K562 (cell line): ENCODE data around the gene CRKL. TPM values are rescaled to one million over a fixed set of nuclear protein-coding genes. Genes with fewer than 3 reads are reported as not detected.
A peak's percentile ranks its signal among the peaks of the same experiment; 100 is the strongest.

ENCODE experiments used
- ATAC-seq: fragments of 200-7000 bp; cut with Tn5 transposase; 3 replicates; pipeline ENCODE4 v1.9.1; 2020; ENCODE audit warnings: moderate library complexity
- BruUV-seq: library from RNA; stranded (reverse); fragments of 400-500 nt; replicated peaks from 2 replicates; lab custom pipeline; 2021; lab: Mats Ljungman, UMichigan
- CTCF ChIA-PET: fragments of 300-600 bp; formaldehyde crosslinking; extraction: SDS; loops from one replicate; lab custom pipeline; 2021; ENCODE audit warnings: low intra/inter-chr PET ratio; lab: Yijun Ruan, JAX
- POLR2A ChIA-PET: fragments of 300-600, 350-650 bp; sonication (Branson Sonifier 250); formaldehyde crosslinking; extraction: SDS; loops from one replicate; lab custom pipeline; 2021; ENCODE audit warnings: antibody characterized with exemption, inconsistent platforms; lab: Yijun Ruan, JAX
- DNase-seq, 4 experiments: peaks; one replicate each; pipeline versions ENCODE4 v3.0.0 to v3.0.0-alpha.2; 2011 to 2018; ENCODE audit warnings: low spot score in 3 of 4, mixed read lengths in 3 of 4; ENCODE audit errors: extremely low read depth in 1 of 4
- FAIRE-seq: peaks from 2 replicates; lab custom pipeline; 2011; peaks lifted over from hg19 to GRCh38; lab: Jason Lieb, UNC
- H2AFZ ChIP-seq: 2 replicates; pipeline ENCODE4 v1.6.0; 2011; ENCODE audit warnings: low read depth, low read length, control low read depth, inconsistent platforms
- H3K27ac ChIP-seq: fragments of 200-600 bp; 3 replicates; pipeline ENCODE4 v1.8.0; 2011; ENCODE audit warnings: low read depth, mild to moderate bottlenecking, control low read depth, inconsistent platforms, low read length, moderate library complexity, mixed read lengths; ENCODE audit errors: extremely low read depth
- H3K27me3 ChIP-seq, 2 experiments: fragments of 300-600 bp in 1 of 2; 2 replicates in 1 of 2; 3 replicates in 1 of 2; pipeline versions ENCODE4 v1.6.0 to v1.8.0; 2011; ENCODE audit warnings: inconsistent platforms in 2 of 2, low read length in 2 of 2, mild to moderate bottlenecking in 1 of 2, mixed read lengths in 1 of 2, moderate library complexity in 1 of 2; ENCODE audit not compliant: control insufficient read depth in 2 of 2, insufficient read depth in 2 of 2
- H3K36me3 ChIP-seq: fragments of 300-600 bp; 3 replicates; pipeline ENCODE4 v1.8.0; 2011; ENCODE audit warnings: mild to moderate bottlenecking, low read length, inconsistent platforms; ENCODE audit not compliant: control insufficient read depth, insufficient read depth
- H3K4me1 ChIP-seq, 2 experiments: fragments of 200-600 bp in 1 of 2; replicated peaks in 1 of 2; 2 replicates in 1 of 2; 3 replicates in 1 of 2; pipeline versions ENCODE4 v1.5.1 to v1.8.0; 2011; ENCODE audit warnings: inconsistent platforms in 2 of 2, low read length in 2 of 2, mild to moderate bottlenecking in 1 of 2, mixed read lengths in 1 of 2, moderate library complexity in 1 of 2; ENCODE audit not compliant: control insufficient read depth in 2 of 2, insufficient read depth in 2 of 2
- H3K4me2 ChIP-seq: 2 replicates; pipeline ENCODE4 v1.6.1; 2011; ENCODE audit warnings: low read length, control low read depth, inconsistent platforms, mixed read lengths; ENCODE audit not compliant: insufficient read depth
- H3K4me3 ChIP-seq: fragments of 200-600 bp; sonication (generic), shearing (Covaris generic); 2 replicates; pipeline ENCODE4 v1.5.1; 2016; ENCODE audit warnings: control low read depth, inconsistent platforms
- H3K79me2 ChIP-seq: fragments of 200-600 bp; 3 replicates; pipeline ENCODE4 v1.8.0; 2011; ENCODE audit warnings: low read length, inconsistent platforms; ENCODE audit not compliant: control insufficient read depth, insufficient read depth
- H3K9ac ChIP-seq, 2 experiments: 2 replicates each; pipeline versions ENCODE4 v1.6.0 to v1.6.1; 2011; ENCODE audit warnings: low read depth in 2 of 2, low read length in 2 of 2, control low read depth in 1 of 2, inconsistent platforms in 1 of 2, mild to moderate bottlenecking in 1 of 2, mixed read lengths in 1 of 2; ENCODE audit not compliant: insufficient read depth in 1 of 2
- H3K9me1 ChIP-seq: one replicate; pipeline ENCODE4 v1.6.0; 2011; ENCODE audit warnings: inconsistent platforms, mild to moderate bottlenecking, low read length, moderate library complexity; ENCODE audit not compliant: control insufficient read depth, insufficient read depth
- H3K9me3 ChIP-seq: replicated peaks from 2 replicates; pipeline ENCODE4 v1.5.1; 2011; ENCODE audit warnings: low read depth, low read length, inconsistent platforms; ENCODE audit not compliant: control insufficient read depth, insufficient read depth
- H4K20me1 ChIP-seq: replicated peaks from 2 replicates; pipeline ENCODE4 v1.6.1; 2011; ENCODE audit warnings: low read length, inconsistent platforms, mixed read lengths; ENCODE audit not compliant: control insufficient read depth, insufficient read depth
- ATF1 ChIP-seq, 2 experiments: fragments of 450-650 bp in 1 of 2; IDR thresholded peaks; 2 replicates each; pipeline ENCODE4 v1.6.1; 2016; ENCODE audit warnings: missing compliant biosample characterization in 1 of 2, missing genetic modification characterization in 1 of 2
- BHLHE40 ChIP-seq: IDR thresholded peaks from 2 replicates; pipeline ENCODE4 v1.6.1; 2011; ENCODE audit warnings: low read length, improper control_type of control experiment
- CXXC5 ChIP-seq: fragments of 250-450 bp; sonication (Bioruptor Pico); IDR thresholded peaks from 2 replicates; pipeline ENCODE4 v1.8.0; 2022; ENCODE audit warnings: inconsistent platforms, mild to moderate bottlenecking, moderate library complexity
- E2F6 ChIP-seq, 2 experiments: IDR thresholded peaks; 2 replicates each; pipeline ENCODE4 v1.6.1; 2011; ENCODE audit warnings: borderline replicate concordance in 1 of 2, control low read depth in 1 of 2, low read depth in 1 of 2, low read length in 1 of 2, mild to moderate bottlenecking in 1 of 2, mixed read lengths in 1 of 2, moderate library complexity in 1 of 2; ENCODE audit not compliant: insufficient read depth in 1 of 2, insufficient read length in 1 of 2, poor library complexity in 1 of 2, severe bottlenecking in 1 of 2; ENCODE audit errors: extremely low read depth in 1 of 2
- HMGXB4 ChIP-seq: sonication (generic); formaldehyde crosslinking; IDR thresholded peaks from 2 replicates; pipeline ENCODE4 v1.8.1; 2023; ENCODE audit warnings: mild to moderate bottlenecking, missing genetic modification reagents
- JUNB ChIP-seq: fragments of 450-650 bp; formaldehyde crosslinking; conservative IDR thresholded peaks from 2 replicates; pipeline ENCODE4 v1.4.0; 2020; ENCODE audit warnings: mild to moderate bottlenecking
- JUND ChIP-seq, 2 experiments: IDR thresholded peaks; 2 replicates in 1 of 2; 3 replicates in 1 of 2; pipeline ENCODE4 v1.6.1; 2011; ENCODE audit warnings: borderline replicate concordance in 2 of 2, low read depth in 2 of 2, low read length in 2 of 2, improper control_type of control experiment in 1 of 2, missing biosample characterization in 1 of 2, missing genetic modification characterization in 1 of 2, missing genetic modification reagents in 1 of 2
- SP2 ChIP-seq: IDR thresholded peaks from 2 replicates; pipeline ENCODE4 v1.6.1; 2011; ENCODE audit warnings: mild to moderate bottlenecking, low read depth, low read length, moderate library complexity; ENCODE audit not compliant: poor library complexity, severe bottlenecking; ENCODE audit errors: extremely low read depth
- SREBF1 ChIP-seq: fragments of 150-350 bp; IDR thresholded peaks from 2 replicates; pipeline ENCODE4 v1.6.1; 2014; ENCODE audit warnings: antibody characterized with exemption, low read depth, low read length, borderline replicate concordance
- YY1 ChIP-seq, 3 experiments: IDR thresholded peaks; 2 replicates each; pipeline ENCODE4 v1.6.1; 2011; ENCODE audit warnings: low read length in 2 of 3, mild to moderate bottlenecking in 2 of 3, moderate library complexity in 2 of 3, borderline replicate concordance in 1 of 3, control low read depth in 1 of 3, low read depth in 1 of 3; ENCODE audit not compliant: insufficient read depth in 3 of 3, insufficient replicate concordance in 2 of 3, control insufficient read depth in 1 of 3, insufficient read length in 1 of 3; ENCODE audit errors: extremely low read depth in 1 of 3
- ZBTB12 ChIP-seq: fragments of 250-450 bp; sonication (Bioruptor Pico); IDR thresholded peaks from 2 replicates; pipeline ENCODE4 v1.4.0; 2020
- ZNF583 ChIP-seq: fragments of 250-450 bp; sonication (Bioruptor Pico); IDR thresholded peaks from 2 replicates; pipeline ENCODE4 v1.4.0; 2020
- WGBS: fragments of 100-300 bp; shearing (Covaris generic); methylation state at CpG from one replicate; pipeline ENCODE4 v1.1.6; 2016; ENCODE audit warnings: low coverage, mixed read lengths; ENCODE audit not compliant: insufficient coverage; ENCODE audit errors: missing lambda C conversion rate; 5-methylcytosine and 5-hydroxymethylcytosine counted together
- in situ Hi-C: fragments of 300-500 bp; cut with MboI; formaldehyde crosslinking; loops from 4 replicates; pipeline ENCODE4 v1.15.0; 2018; ENCODE audit warnings: inconsistent platforms, mixed read lengths
- intact Hi-C: fragments of 100-400 bp; cut with micrococcal nuclease; formaldehyde crosslinking; loops from 2 replicates; pipeline ENCODE4 v1.14.2; 2022
- polyA plus RNA-seq, 8 experiments: library from polyadenylated mRNA; depleted of rRNA in 4 of 8; stranded (reverse) in 5 of 8; unstranded in 3 of 8; fragments of >200 nt; fragmentation: Nextera tagmentation in 2 of 8; fragmentation: Illumina TruSeq in 1 of 8; extraction: Ambion mirVana in 2 of 8; extraction: Trizol in 1 of 8; gene quantifications; 2 replicates each; pipeline versions ENCODE4 v1.2.1 to v1.2.3, GENCODE V29; 2011 to 2014; ENCODE audit warnings: inconsistent platforms in 1 of 8, missing spikeins in 1 of 8
- total RNA-seq, 7 experiments: library from RNA; depleted of rRNA in 6 of 7; stranded (reverse); fragments of >200 nt in 6 of 7; fragmentation: Illumina TruSeq in 2 of 7; extraction: Trizol in 2 of 7; gene quantifications; 2 replicates each; pipeline versions ENCODE4 v1.2.1 to v1.2.3, GENCODE V29; 2011 to 2021; ENCODE audit warnings: low replicate concordance in 1 of 7

The CRKL gene
- total and polyA plus RNA-seq, 9 of the 15 experiments (the other 6 are each of a cell fraction or from before 2014, with no cell fraction given) = 100 to 263 (median 124) TPM

GRCh38 chr22:20979243-20979809 lies 62.1 kb downstream of the CRKL start:
- ChIA-PET CTCF (no interaction called here), POLR2A (interaction anchor here (0.6 to 64.4 kb wide), 6 partner anchors 9 to 223 kb away, joined by 3 to 1556 read pairs (median 48); partner anchors contain the start of genes AIFM3, CRKL and THAP7)
- Histone ChIP-seq H3K36me3 (peaks cover 15% of the 10 kb centered on the region), H3K4me1 (peaks cover 19 to 62% of the 10 kb centered on the region in 2 experiments), H3K27me3 (peaks cover 21 to 36% of the 10 kb centered on the region in 2 experiments; a peak in 4 of 5 replicates), H3K9ac (peak overlapping the region in 1 of 2 experiments; percentile 97; a peak in 1 of 4 replicates), H3K79me2 (peaks cover 23% of the 10 kb centered on the region), H4K20me1 (no peaks in the 10 kb centered on the region; the same call in 1 of the 2 replicates), H3K9me3 (peaks cover 11% of the 10 kb centered on the region), H3K9me1 (peaks cover 5% of the 10 kb centered on the region), H3K4me3 (no peak overlapping the region), H3K4me2 (no peak overlapping the region), H2AFZ (peak overlapping the region; percentile 24; the same call in 1 of the 2 replicates), H3K27ac (no peak overlapping the region)
- in situ Hi-C loops = no loop called here
- intact Hi-C loops = no loop called here
- DNase-seq = peak; percentile 64 to 98 (median 92)
- peak; percentile 1; the same call in 2 of the 3 replicates for ATAC-seq
- WGBS = 70% methylated on average over 39 of the region's 39 CpGs
- no peak for FAIRE-seq
- BruUV-seq = no TSS peak
- TF ChIP-seq ATF1 (CRISPR knock-in tag; IDR thresholded peaks at IDR 0.05) (no peak), ATF1 (tag; IDR thresholded peaks at IDR 0.05) (peak; percentile 38; the same call in 1 of the 2 replicates), HMGXB4 (CRISPR knock-in tag) (0 out of 2 replicates have a peak, but pooled peaks have one; percentile 15), YY1 (IDR thresholded peaks at IDR 0.05; ENCODE audit: borderline replicate concordance in 1 of 3, control insufficient read depth in 1 of 3, extremely low read depth in 1 of 3, insufficient read depth in 3 of 3, insufficient read length in 1 of 3, insufficient replicate concordance in 2 of 3, low read depth in 1 of 3, low read length in 2 of 3) (peak in 2 of 3 experiments; percentile 16 to 75), JUND (IDR thresholded peaks at IDR 0.05; ENCODE audit: borderline replicate concordance, low read depth, low read length) (peak; percentile 63), JUND (tag; IDR thresholded peaks at IDR 0.05; ENCODE audit: borderline replicate concordance, low read depth, low read length) (0 out of 3 replicates have a peak, but pooled peaks have one; percentile 39), CXXC5 (CRISPR knock-in tag) (no peak), SREBF1 (0 out of 2 replicates have a peak, but pooled peaks have one; percentile 2), JUNB (peak; percentile 46; the same call in 1 of the 2 replicates), BHLHE40 (peak; percentile 54; the same call in 1 of the 2 replicates), ZNF583 (CRISPR knock-in tag) (0 out of 2 replicates have a peak, but pooled peaks have one; percentile 37), ZBTB12 (peak; percentile 11; the same call in 1 of the 2 replicates), E2F6 (IDR thresholded peaks at IDR 0.05; ENCODE audit: borderline replicate concordance in 1 of 2, extremely low read depth in 1 of 2, insufficient read depth in 1 of 2, insufficient read length in 1 of 2, low read depth in 1 of 2, low read length in 1 of 2, poor library complexity in 1 of 2, severe bottlenecking in 1 of 2) (peak; percentile 40 to 80), SP2 (peak; percentile 1)
